HG03060 (cell line): Measurements from ENCODE around the gene RER1.

Experiments used
- ATAC-seq: cut with Tn5 transposase; IDR thresholded peaks from one replicate; pipeline ENCODE4 v1.9.1; 2021; ENCODE audit warnings: low read depth, moderate number of reproducible peaks; ENCODE audit not compliant: unreplicated experiment

The RER1 gene

GRCh38 chr1:2391041-2391930, at the start of gene RER1, which contains the start of gene MORN1:
RER1 (plus strand) TSS chr1:2391841; CDS start chr1:2395791, 3,950 bp downstream.
MORN1 (minus strand) TSS chr1:2391554; CDS start chr1:2391533, 21 bp downstream.
- peak; percentile 86 for ATAC-seq

- ATAC-seq = no peak
Measured at GRCh38 chr1:2342384-2343022, 49.1 kb upstream of the RER1 start.

GRCh38 chr1:2343023-2343935, 48.4 kb upstream of the RER1 start:
- no peak for ATAC-seq

GRCh38 chr1:2344121-2344681, 47.4 kb upstream of the RER1 start:
- ATAC-seq = no peak

- no peak for ATAC-seq
Measured at GRCh38 chr1:2344744-2345296, 46.8 kb upstream of the RER1 start.

GRCh38 chr1:2345297-2346075, 46.2 kb upstream of the RER1 start:
- ATAC-seq = no peak

- ATAC-seq = no peak
Measured at GRCh38 chr1:2346691-2347408, 44.8 kb upstream of the RER1 start.

- ATAC-seq = no peak
Measured at GRCh38 chr1:2347409-2347785, 44.2 kb upstream of the RER1 start.

- ATAC-seq = no peak
Measured at GRCh38 chr1:2347896-2348295, 43.7 kb upstream of the RER1 start.

GRCh38 chr1:2348346-2349325, 43.0 kb upstream of the RER1 start:
- no peak for ATAC-seq

GRCh38 chr1:2349806-2350205, 41.8 kb upstream of the RER1 start:
- ATAC-seq = no peak

- no peak for ATAC-seq
Measured at GRCh38 chr1:2350501-2350900, 41.1 kb upstream of the RER1 start.

- ATAC-seq = no peak
Measured at GRCh38 chr1:2350911-2351655, 40.6 kb upstream of the RER1 start.

- no peak for ATAC-seq
Measured at GRCh38 chr1:2351723-2352122, 39.9 kb upstream of the RER1 start.

- no peak for ATAC-seq
Measured at GRCh38 chr1:2352341-2352896, 39.2 kb upstream of the RER1 start.

GRCh38 chr1:2352897-2353550, 38.6 kb upstream of the RER1 start:
- no peak for ATAC-seq
